K562 (cell line): ENCODE results near the gene NAT9. TPM values are rescaled to one million over a fixed set of nuclear protein-coding genes. Genes with fewer than 3 reads are reported as not detected.
A peak's percentile ranks its signal among the peaks of the same experiment; 100 is the strongest.

ENCODE experiments used
- ATAC-seq: fragments of 200-7000 bp; cut with Tn5 transposase; 3 replicates; pipeline ENCODE4 v1.9.1; 2020; ENCODE audit warnings: moderate library complexity
- BruUV-seq: library from RNA; stranded (reverse); fragments of 400-500 nt; replicated peaks from 2 replicates; lab custom pipeline; 2021; lab: Mats Ljungman, UMichigan
- CTCF ChIA-PET: fragments of 300-600 bp; formaldehyde crosslinking; extraction: SDS; loops from one replicate; lab custom pipeline; 2021; ENCODE audit warnings: low intra/inter-chr PET ratio; lab: Yijun Ruan, JAX
- POLR2A ChIA-PET: fragments of 300-600, 350-650 bp; sonication (Branson Sonifier 250); formaldehyde crosslinking; extraction: SDS; loops from one replicate; lab custom pipeline; 2021; ENCODE audit warnings: antibody characterized with exemption, inconsistent platforms; lab: Yijun Ruan, JAX
- DNase-seq, 4 experiments: peaks; one replicate each; pipeline versions ENCODE4 v3.0.0 to v3.0.0-alpha.2; 2011 to 2018; ENCODE audit warnings: low spot score in 3 of 4, mixed read lengths in 3 of 4; ENCODE audit errors: extremely low read depth in 1 of 4
- FAIRE-seq: peaks from 2 replicates; lab custom pipeline; 2011; peaks lifted over from hg19 to GRCh38; lab: Jason Lieb, UNC
- H2AFZ ChIP-seq: 2 replicates; pipeline ENCODE4 v1.6.0; 2011; ENCODE audit warnings: low read depth, low read length, control low read depth, inconsistent platforms
- H3K27ac ChIP-seq: fragments of 200-600 bp; 3 replicates; pipeline ENCODE4 v1.8.0; 2011; ENCODE audit warnings: low read depth, mild to moderate bottlenecking, control low read depth, inconsistent platforms, low read length, moderate library complexity, mixed read lengths; ENCODE audit errors: extremely low read depth
- H3K27me3 ChIP-seq, 2 experiments: fragments of 300-600 bp in 1 of 2; 2 replicates in 1 of 2; 3 replicates in 1 of 2; pipeline versions ENCODE4 v1.6.0 to v1.8.0; 2011; ENCODE audit warnings: inconsistent platforms in 2 of 2, low read length in 2 of 2, mild to moderate bottlenecking in 1 of 2, mixed read lengths in 1 of 2, moderate library complexity in 1 of 2; ENCODE audit not compliant: control insufficient read depth in 2 of 2, insufficient read depth in 2 of 2
- H3K36me3 ChIP-seq: fragments of 300-600 bp; 3 replicates; pipeline ENCODE4 v1.8.0; 2011; ENCODE audit warnings: mild to moderate bottlenecking, low read length, inconsistent platforms; ENCODE audit not compliant: control insufficient read depth, insufficient read depth
- H3K4me1 ChIP-seq, 2 experiments: fragments of 200-600 bp in 1 of 2; replicated peaks in 1 of 2; 2 replicates in 1 of 2; 3 replicates in 1 of 2; pipeline versions ENCODE4 v1.5.1 to v1.8.0; 2011; ENCODE audit warnings: inconsistent platforms in 2 of 2, low read length in 2 of 2, mild to moderate bottlenecking in 1 of 2, mixed read lengths in 1 of 2, moderate library complexity in 1 of 2; ENCODE audit not compliant: control insufficient read depth in 2 of 2, insufficient read depth in 2 of 2
- H3K4me2 ChIP-seq: 2 replicates; pipeline ENCODE4 v1.6.1; 2011; ENCODE audit warnings: low read length, control low read depth, inconsistent platforms, mixed read lengths; ENCODE audit not compliant: insufficient read depth
- H3K4me3 ChIP-seq: fragments of 200-600 bp; sonication (generic), shearing (Covaris generic); 2 replicates; pipeline ENCODE4 v1.5.1; 2016; ENCODE audit warnings: control low read depth, inconsistent platforms
- H3K79me2 ChIP-seq: fragments of 200-600 bp; 3 replicates; pipeline ENCODE4 v1.8.0; 2011; ENCODE audit warnings: low read length, inconsistent platforms; ENCODE audit not compliant: control insufficient read depth, insufficient read depth
- H3K9ac ChIP-seq, 2 experiments: 2 replicates each; pipeline versions ENCODE4 v1.6.0 to v1.6.1; 2011; ENCODE audit warnings: low read depth in 2 of 2, low read length in 2 of 2, control low read depth in 1 of 2, inconsistent platforms in 1 of 2, mild to moderate bottlenecking in 1 of 2, mixed read lengths in 1 of 2; ENCODE audit not compliant: insufficient read depth in 1 of 2
- H3K9me1 ChIP-seq: one replicate; pipeline ENCODE4 v1.6.0; 2011; ENCODE audit warnings: inconsistent platforms, mild to moderate bottlenecking, low read length, moderate library complexity; ENCODE audit not compliant: control insufficient read depth, insufficient read depth
- H3K9me3 ChIP-seq: replicated peaks from 2 replicates; pipeline ENCODE4 v1.5.1; 2011; ENCODE audit warnings: low read depth, low read length, inconsistent platforms; ENCODE audit not compliant: control insufficient read depth, insufficient read depth
- H4K20me1 ChIP-seq: replicated peaks from 2 replicates; pipeline ENCODE4 v1.6.1; 2011; ENCODE audit warnings: low read length, inconsistent platforms, mixed read lengths; ENCODE audit not compliant: control insufficient read depth, insufficient read depth
- E2F1 ChIP-seq: sonication (generic); formaldehyde crosslinking; IDR thresholded peaks from 2 replicates; pipeline ENCODE4 v1.8.1; 2023; ENCODE audit warnings: mild to moderate bottlenecking, missing genetic modification reagents, moderate library complexity
- ESRRB ChIP-seq: fragments of 250-450 bp; sonication (Bioruptor Pico); IDR thresholded peaks from 2 replicates; pipeline ENCODE4 v1.5.0; 2020; ENCODE audit warnings: mild to moderate bottlenecking, moderate library complexity, borderline replicate concordance
- ETV6 ChIP-seq, 3 experiments: fragments of 150-350 bp in 1 of 3; sonication (generic) in 1 of 3; formaldehyde crosslinking in 1 of 3; IDR thresholded peaks; 2 replicates each; pipeline versions ENCODE4 v1.6.1 to v1.8.0; 2014 to 2022; ENCODE audit warnings: borderline replicate concordance in 2 of 3, low read depth in 2 of 3, antibody characterized with exemption in 1 of 3, low read length in 1 of 3, mild to moderate bottlenecking in 1 of 3, missing genetic modification reagents in 1 of 3
- FOXK2 ChIP-seq, 2 experiments: fragments of 450-650 bp; IDR thresholded peaks in 1 of 2; conservative IDR thresholded peaks in 1 of 2; 2 replicates each; pipeline ENCODE4 v1.6.1; 2016; ENCODE audit warnings: low read depth in 2 of 2, mild to moderate bottlenecking in 1 of 2
- KLF6 ChIP-seq: fragments of 250-450 bp; sonication (Bioruptor Pico); IDR thresholded peaks from 2 replicates; pipeline ENCODE4 v1.4.0; 2020; ENCODE audit warnings: mild to moderate bottlenecking, moderate library complexity, borderline replicate concordance
- MEIS2 ChIP-seq: fragments of 450-650 bp; IDR thresholded peaks from 2 replicates; pipeline ENCODE4 v1.6.1; 2014; ENCODE audit warnings: mild to moderate bottlenecking; ENCODE audit not compliant: partially characterized antibody
- NELFE ChIP-seq: IDR thresholded peaks from 2 replicates; pipeline ENCODE4 v1.6.1; 2011; ENCODE audit warnings: mild to moderate bottlenecking; ENCODE audit not compliant: insufficient read depth, insufficient read length
- NR1H2 ChIP-seq: sonication (generic); formaldehyde crosslinking; IDR thresholded peaks from 2 replicates; pipeline ENCODE4 v1.4.0; 2020; ENCODE audit warnings: mild to moderate bottlenecking, missing genetic modification reagents
- PCBP2 ChIP-seq: fragments of 200-400 bp; formaldehyde crosslinking; IDR thresholded peaks from 2 replicates; pipeline ENCODE4 v1.6.1; 2018; ENCODE audit warnings: low read length, low read depth, mild to moderate bottlenecking, moderate library complexity; ENCODE audit not compliant: poor library complexity, severe bottlenecking
- POLR2A ChIP-seq: fragments of 450-650 bp; conservative IDR thresholded peaks from 2 replicates; pipeline ENCODE4 v1.6.1; 2016
- POLR2AphosphoS2 ChIP-seq: IDR thresholded peaks from 2 replicates; pipeline ENCODE4 v1.6.1; 2012; ENCODE audit warnings: low read length, improper control_type of control experiment
- RBFOX2 ChIP-seq: fragments of 200-400 bp; formaldehyde crosslinking; IDR thresholded peaks from 2 replicates; pipeline ENCODE4 v1.6.1; 2017; ENCODE audit warnings: low read depth, mild to moderate bottlenecking, low read length, moderate library complexity
- SMAD1 ChIP-seq: fragments of 150-350 bp; IDR thresholded peaks from 2 replicates; pipeline ENCODE4 v1.6.1; 2014; ENCODE audit warnings: low read length, low read depth; ENCODE audit not compliant: partially characterized antibody
- SMARCC2 ChIP-seq: fragments of 450-650 bp; IDR thresholded peaks from 2 replicates; pipeline ENCODE4 v1.6.1; 2017; ENCODE audit warnings: antibody characterized with exemption, moderate library complexity, mild to moderate bottlenecking, low read depth
- TAF7 ChIP-seq: fragments of 450-650 bp; IDR thresholded peaks from 2 replicates; pipeline ENCODE4 v1.6.1; 2016; ENCODE audit warnings: missing genetic modification characterization, missing compliant biosample characterization
- ZBTB11 ChIP-seq, 3 experiments: fragments of 200-800 bp in 1 of 3; fragments of 250-450 bp in 1 of 3; fragments of 450-650 bp in 1 of 3; sonication (Bioruptor Pico) in 1 of 3; sonication (Bioruptor generic) in 1 of 3; formaldehyde crosslinking in 1 of 3; IDR thresholded peaks; 2 replicates each; pipeline versions ENCODE4 v1.6.1 to v1.8.0; 2016 to 2022; ENCODE audit warnings: mild to moderate bottlenecking in 2 of 3, missing genetic modification characterization in 2 of 3, missing compliant biosample characterization in 1 of 3, moderate library complexity in 1 of 3
- ZNF75A ChIP-seq: fragments of 450-650 bp; formaldehyde crosslinking; IDR thresholded peaks from 2 replicates; pipeline ENCODE4 v1.4.0; 2020; ENCODE audit warnings: mild to moderate bottlenecking
- WGBS: fragments of 100-300 bp; shearing (Covaris generic); methylation state at CpG from one replicate; pipeline ENCODE4 v1.1.6; 2016; ENCODE audit warnings: low coverage, mixed read lengths; ENCODE audit not compliant: insufficient coverage; ENCODE audit errors: missing lambda C conversion rate; 5-methylcytosine and 5-hydroxymethylcytosine counted together
- in situ Hi-C: fragments of 300-500 bp; cut with MboI; formaldehyde crosslinking; loops from 4 replicates; pipeline ENCODE4 v1.15.0; 2018; ENCODE audit warnings: inconsistent platforms, mixed read lengths
- intact Hi-C: fragments of 100-400 bp; cut with micrococcal nuclease; formaldehyde crosslinking; loops from 2 replicates; pipeline ENCODE4 v1.14.2; 2022
- polyA plus RNA-seq, 8 experiments: library from polyadenylated mRNA; depleted of rRNA in 4 of 8; stranded (reverse) in 5 of 8; unstranded in 3 of 8; fragments of >200 nt; fragmentation: Nextera tagmentation in 2 of 8; fragmentation: Illumina TruSeq in 1 of 8; extraction: Ambion mirVana in 2 of 8; extraction: Trizol in 1 of 8; gene quantifications; 2 replicates each; pipeline versions ENCODE4 v1.2.1 to v1.2.3, GENCODE V29; 2011 to 2014; ENCODE audit warnings: inconsistent platforms in 1 of 8, missing spikeins in 1 of 8
- total RNA-seq, 7 experiments: library from RNA; depleted of rRNA in 6 of 7; stranded (reverse); fragments of >200 nt in 6 of 7; fragmentation: Illumina TruSeq in 2 of 7; extraction: Trizol in 2 of 7; gene quantifications; 2 replicates each; pipeline versions ENCODE4 v1.2.1 to v1.2.3, GENCODE V29; 2011 to 2021; ENCODE audit warnings: low replicate concordance in 1 of 7

Gene NAT9
- total and polyA plus RNA-seq, 9 of the 15 experiments (the other 6 are each of a cell fraction or from before 2014, with no cell fraction given), result 4.2 to 63.6 (median 40.8) TPM

- H3K4me1 ChIP-seq, result peaks cover 0 to 12% of the 10 kb centered on the region in 2 experiments; a peak in 1 of 5 replicates
- no peak overlapping the region for H3K27ac ChIP-seq
- ChIA-PET CTCF (interaction anchor here (3.6 kb wide), 1 partner anchor 25 kb away, joined by 41 read pairs; no protein-coding TSS in a partner anchor), POLR2A (interaction anchor here (0.6 to 2.5 kb wide), 11 partner anchors 8 to 169 kb away, joined by 3 to 9 read pairs (median 3); no protein-coding TSS in a partner anchor)
- WGBS, result 69% methylated on average over 5 of the region's 5 CpGs
- peaks cover 9% of the 10 kb centered on the region for H3K79me2 ChIP-seq
- H3K9me1 ChIP-seq, result no peaks in the 10 kb centered on the region
- H2AFZ ChIP-seq, result no peak overlapping the region
- intact Hi-C loops (loop anchor here (1.0 kb wide), 1 partner anchor 23 kb away; no protein-coding TSS in a partner anchor), in situ Hi-C loops (no loop called here)
- no peak overlapping the region for H3K4me3 ChIP-seq
- H3K27me3 ChIP-seq, result no peaks in the 10 kb centered on the region
- H3K4me2 ChIP-seq, result no peak overlapping the region
- peaks cover 71% of the 10 kb centered on the region for H3K36me3 ChIP-seq
- DNase-seq, result no peak
- H3K9ac ChIP-seq, result 0 out of 4 replicates have a peak overlapping the region, but pooled peaks of 1 of the 2 experiments have one; percentile 17
- peak; percentile 11; the same call in 2 of the 3 replicates for ATAC-seq
- BruUV-seq, result no TSS peak
- no peaks in the 10 kb centered on the region for H3K9me3 ChIP-seq
- peaks cover 17% of the 10 kb centered on the region for H4K20me1 ChIP-seq
- no peak for FAIRE-seq
- no peak for TF ChIP-seq ZBTB11 (CRISPR knock-in tag; IDR thresholded peaks at IDR 0.05)
- TF ChIP-seq POLR2A, result peak; percentile 61
- peak; percentile 25; the same call in 1 of the 2 replicates for TF ChIP-seq RBFOX2
- no peak for TF ChIP-seq PCBP2
- TF ChIP-seq KLF6 (CRISPR knock-in tag), result no peak
- 0 out of 2 replicates have a peak, but pooled peaks have one; percentile 2 for TF ChIP-seq POLR2AphosphoS2
- no peak for TF ChIP-seq ETV6 (IDR thresholded peaks at IDR 0.05; ENCODE audit: borderline replicate concordance in 1 of 2, low read depth in 2 of 2, low read length in 1 of 2)
- no peak for TF ChIP-seq ETV6 (CRISPR knock-in tag; IDR thresholded peaks at IDR 0.05; ENCODE audit: borderline replicate concordance)
- TF ChIP-seq E2F1, result no peak
- TF ChIP-seq MEIS2, result no peak
- no peak for TF ChIP-seq SMARCC2
- TF ChIP-seq SMAD1, result no peak
- no peak for TF ChIP-seq ESRRB
- TF ChIP-seq ZNF75A, result no peak
- no peak for TF ChIP-seq FOXK2 (conservative IDR thresholded peaks at IDR 0.05 in 1 of 2, IDR thresholded peaks at IDR 0.05 in 1 of 2; ENCODE audit: low read depth in 2 of 2)
- TF ChIP-seq TAF7 (tag), result no peak
- no peak for TF ChIP-seq NELFE
- TF ChIP-seq NR1H2 (CRISPR knock-in tag), result no peak
Observed at GRCh38 chr17:74769856-74770497, 6.2 kb downstream of the NAT9 start.
